ENCODE data around the gene RLN3.

RLN3 gene

DNA sequence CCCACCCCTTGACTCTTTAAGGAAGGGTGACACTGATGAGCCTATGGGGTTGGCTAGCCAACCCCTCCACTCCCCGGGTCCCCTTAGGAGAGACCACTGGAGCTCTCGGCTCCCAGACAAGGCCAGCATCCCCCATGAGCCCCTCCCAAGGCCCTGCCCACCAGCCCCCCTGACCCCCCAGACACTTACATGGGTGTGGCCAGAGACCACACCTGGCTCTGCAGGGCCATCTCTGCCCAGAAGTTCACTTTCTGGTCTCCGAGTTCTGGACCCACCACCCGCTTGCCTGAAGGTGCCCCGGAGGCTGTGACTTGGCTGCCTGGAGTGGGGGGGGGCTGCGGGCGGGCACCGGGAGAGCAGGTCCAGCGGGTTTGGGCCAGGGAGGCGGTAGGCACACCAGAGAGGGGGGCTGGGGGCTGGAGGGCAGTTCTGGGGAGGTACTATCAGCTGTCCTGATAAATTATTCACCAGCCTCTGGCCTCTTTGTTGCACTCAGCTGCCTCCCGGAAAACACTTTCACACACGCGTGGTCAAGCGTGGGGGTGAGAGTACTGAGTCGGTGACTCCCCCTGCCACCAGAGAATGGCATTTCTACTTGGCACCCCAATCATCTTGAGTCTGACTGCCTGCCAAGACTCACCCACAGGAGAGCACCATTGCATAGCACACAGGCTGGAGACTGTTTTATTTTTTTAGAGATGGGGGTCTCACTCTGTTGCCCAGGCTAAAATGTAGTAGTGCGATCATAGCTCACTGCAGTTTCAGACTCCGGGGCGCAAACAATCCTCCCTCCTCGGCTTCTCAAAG is 34.0 kb downstream of the RLN3 start, which contains the start of gene PALM3:
Gene PALM3 (minus strand): TSS at position 326 of the 807 bp plus-strand sequence. CDS start 96 bp downstream, at position 230.
- POLR2A ChIA-PET: no interaction called here

DNA sequence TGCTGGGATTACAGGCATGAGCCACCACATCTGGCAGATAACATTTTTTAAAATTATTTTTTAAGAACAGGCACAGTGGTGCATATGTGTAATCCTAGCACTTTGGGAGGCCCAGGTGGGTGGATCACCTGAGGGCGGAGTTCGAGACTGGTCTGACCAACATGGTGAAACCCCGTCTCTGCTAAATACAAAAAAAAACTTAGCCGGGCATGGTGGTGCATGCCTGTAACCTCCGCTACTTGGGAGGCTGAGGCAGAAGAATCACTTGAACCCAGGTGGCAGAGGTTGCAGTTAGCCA is 34.6 kb downstream of the RLN3 start:
- ChIA-PET POLR2A (no interaction called here), CTCF (no interaction called here)
- TF ChIP-seq HDGF (IDR thresholded peaks at IDR 0.05; ENCODE audit: borderline replicate concordance) (no peak), SUZ12 (IDR thresholded peaks at IDR 0.05) (no peak), NFRKB (IDR thresholded peaks at IDR 0.05) (no peak)
- DNase-seq (ENCODE audit: extremely low spot score): no peak

More for the DNA sequence above, 34.0 kb downstream of the RLN3 start, which contains the start of gene PALM3:
- DNase-seq (ENCODE audit: extremely low spot score): no peak
- TF ChIP-seq SUZ12 (IDR thresholded peaks at IDR 0.05): no peak
- TF ChIP-seq LEF1 (IDR thresholded peaks at IDR 0.05; ENCODE audit: borderline replicate concordance): no peak
- TF ChIP-seq FOXK2 (IDR thresholded peaks at IDR 0.05): no peak
- no peak for TF ChIP-seq CTBP1 (IDR thresholded peaks at IDR 0.05; ENCODE audit: borderline replicate concordance)
- no peak for TF ChIP-seq ELF4 (IDR thresholded peaks at IDR 0.05)
- no peak for TF ChIP-seq FOXM1 (IDR thresholded peaks at IDR 0.05; ENCODE audit: borderline replicate concordance)
- no peak for TF ChIP-seq FOXA1 (IDR thresholded peaks at IDR 0.05)
- CTCF ChIA-PET: no interaction called here

DNA sequence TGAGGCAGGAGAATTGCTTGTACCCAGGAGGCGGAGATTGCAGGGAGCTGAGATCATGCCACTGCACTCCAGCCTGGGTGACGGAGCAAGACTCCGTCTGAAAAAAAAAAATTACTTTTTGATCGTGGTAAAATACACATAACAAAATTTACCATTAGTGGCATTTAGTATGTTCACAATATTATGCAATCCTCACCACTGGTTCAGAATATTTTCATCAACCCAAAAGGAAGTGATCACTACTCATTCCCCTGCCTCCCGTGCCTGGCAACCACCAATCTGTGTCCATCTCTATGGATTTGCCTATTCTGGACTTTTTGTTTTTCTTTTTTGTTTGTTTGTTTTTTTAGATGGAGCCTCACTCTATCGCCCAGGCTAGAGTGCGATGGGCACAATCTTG is 35.2 kb downstream of the RLN3 start:
- ChIA-PET CTCF (no interaction called here), POLR2A (no interaction called here)
- DNase-seq (ENCODE audit: extremely low spot score): no peak
- no peak for TF ChIP-seq FOXM1 (IDR thresholded peaks at IDR 0.05; ENCODE audit: borderline replicate concordance)
- no peak for TF ChIP-seq ARNT (IDR thresholded peaks at IDR 0.05)
- no peak for TF ChIP-seq SUZ12 (IDR thresholded peaks at IDR 0.05)
- TF ChIP-seq HDGF (IDR thresholded peaks at IDR 0.05; ENCODE audit: borderline replicate concordance): no peak
- no peak for TF ChIP-seq ZNF384 (IDR thresholded peaks at IDR 0.05)
- no peak for TF ChIP-seq LEF1 (IDR thresholded peaks at IDR 0.05; ENCODE audit: borderline replicate concordance)
- TF ChIP-seq, protein P1, sequence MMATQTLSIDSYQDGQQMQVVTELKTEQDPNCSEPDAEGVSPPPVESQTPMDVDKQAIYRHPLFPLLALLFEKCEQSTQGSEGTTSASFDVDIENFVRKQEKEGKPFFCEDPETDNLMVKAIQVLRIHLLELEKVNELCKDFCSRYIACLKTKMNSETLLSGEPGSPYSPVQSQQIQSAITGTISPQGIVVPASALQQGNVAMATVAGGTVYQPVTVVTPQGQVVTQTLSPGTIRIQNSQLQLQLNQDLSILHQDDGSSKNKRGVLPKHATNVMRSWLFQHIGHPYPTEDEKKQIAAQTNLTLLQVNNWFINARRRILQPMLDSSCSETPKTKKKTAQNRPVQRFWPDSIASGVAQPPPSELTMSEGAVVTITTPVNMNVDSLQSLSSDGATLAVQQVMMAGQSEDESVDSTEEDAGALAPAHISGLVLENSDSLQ (IDR thresholded peaks at IDR 0.05): no peak
- no peak for TF ChIP-seq NFRKB (IDR thresholded peaks at IDR 0.05)
- TF ChIP-seq L3MBTL2 (conservative IDR thresholded peaks at IDR 0.05): no peak
- TF ChIP-seq CTBP1 (IDR thresholded peaks at IDR 0.05; ENCODE audit: borderline replicate concordance): no peak
- TF ChIP-seq FOXK2 (IDR thresholded peaks at IDR 0.05): no peak
- no peak for TF ChIP-seq ELF4 (IDR thresholded peaks at IDR 0.05)
- no peak for TF ChIP-seq BHLHE40 (IDR thresholded peaks at IDR 0.05; ENCODE audit: borderline replicate concordance)

DNA sequence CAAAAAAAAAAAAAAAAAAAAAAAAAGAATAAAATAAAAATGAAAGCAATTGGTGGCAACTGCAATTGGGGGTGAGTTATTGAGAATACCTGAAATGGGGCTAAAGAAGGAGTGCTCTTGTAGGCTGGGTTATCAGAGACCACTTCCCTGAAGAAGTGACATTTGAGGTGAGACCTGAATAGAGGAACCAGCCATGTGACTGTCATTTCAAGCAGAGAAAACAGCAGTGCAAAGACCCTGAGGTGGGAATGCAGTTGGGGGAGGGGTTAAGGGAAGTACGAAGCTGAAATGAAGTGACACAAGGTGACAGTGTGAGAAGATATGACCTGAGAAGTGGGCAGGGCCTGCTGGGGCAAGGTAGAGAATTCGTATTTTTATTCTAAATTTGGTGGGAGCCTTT is 38.2 kb downstream of the RLN3 start:
- TF ChIP-seq ZNF384 (IDR thresholded peaks at IDR 0.05): no peak
- no peak for TF ChIP-seq L3MBTL2 (conservative IDR thresholded peaks at IDR 0.05)
- TF ChIP-seq LEF1 (IDR thresholded peaks at IDR 0.05; ENCODE audit: borderline replicate concordance): no peak
- TF ChIP-seq CTBP1 (IDR thresholded peaks at IDR 0.05; ENCODE audit: borderline replicate concordance): no peak
- no peak for TF ChIP-seq NFRKB (IDR thresholded peaks at IDR 0.05)
- no peak for TF ChIP-seq ELF4 (IDR thresholded peaks at IDR 0.05)
- no peak for TF ChIP-seq SUZ12 (IDR thresholded peaks at IDR 0.05)
- TF ChIP-seq, protein P1 (IDR thresholded peaks at IDR 0.05): no peak
- no peak for TF ChIP-seq FOXK2 (IDR thresholded peaks at IDR 0.05)
- TF ChIP-seq SP1 (IDR thresholded peaks at IDR 0.05): no peak
- no peak for TF ChIP-seq HDGF (IDR thresholded peaks at IDR 0.05; ENCODE audit: borderline replicate concordance)
- no peak for TF ChIP-seq ARNT (IDR thresholded peaks at IDR 0.05)
- TF ChIP-seq BHLHE40 (IDR thresholded peaks at IDR 0.05; ENCODE audit: borderline replicate concordance): no peak
- no peak for TF ChIP-seq FOXA1 (IDR thresholded peaks at IDR 0.05)
- TF ChIP-seq TARDBP (IDR thresholded peaks at IDR 0.05): no peak
- CTCF ChIA-PET: no interaction called here
- POLR2A ChIA-PET: no interaction called here
- no peak for DNase-seq (ENCODE audit: extremely low spot score)

DNA sequence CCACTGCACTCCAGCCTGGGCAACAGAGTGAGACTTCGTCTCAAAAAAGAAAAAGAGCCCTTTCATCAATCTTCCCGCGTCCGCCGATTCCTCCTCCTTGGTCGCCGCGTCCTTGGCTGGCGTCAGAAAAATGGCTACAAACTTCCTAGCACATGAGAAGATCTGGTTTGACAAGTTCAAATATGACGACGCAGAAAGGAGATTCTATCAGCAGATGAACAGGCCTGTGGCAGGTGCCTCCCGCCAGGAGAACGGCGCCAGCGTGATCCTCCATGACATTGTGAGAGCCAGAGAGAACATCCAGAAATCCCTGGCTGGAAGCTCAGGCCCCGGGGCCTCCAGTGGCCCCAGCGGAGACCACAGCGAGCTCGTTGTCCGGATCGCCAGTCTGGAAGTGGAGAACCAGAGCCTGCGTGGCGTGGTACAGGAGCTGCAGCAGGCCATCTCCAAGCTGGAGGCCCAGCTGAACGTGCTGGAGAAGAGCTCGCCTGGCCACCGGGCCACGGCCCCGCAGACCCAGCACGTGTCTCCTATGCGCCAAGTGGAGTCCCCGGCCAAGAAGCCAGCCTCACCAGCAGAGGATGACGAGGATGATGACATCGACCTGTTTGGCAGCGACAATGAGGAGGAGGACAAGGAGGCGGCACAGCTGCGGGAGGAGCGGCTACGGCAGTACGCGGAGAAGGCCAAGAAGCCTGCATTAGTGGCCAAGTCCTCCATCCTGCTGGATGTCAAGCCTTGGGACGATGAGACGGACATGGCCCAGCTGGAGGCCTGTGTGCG is 42.5 kb downstream of the RLN3 start:
- no peak for DNase-seq (ENCODE audit: extremely low spot score)
- ChIA-PET POLR2A (no interaction called here), CTCF (interaction anchor here (0.6 to 1.5 kb wide), 4 partner anchors 11 to 422 kb away, joined by 3 to 4 read pairs (median 3); no protein-coding TSS in a partner anchor)

More for the DNA sequence above, 42.5 kb downstream of the RLN3 start:
- TF ChIP-seq FOXK2 (IDR thresholded peaks at IDR 0.05): no peak
- TF ChIP-seq ARNT (IDR thresholded peaks at IDR 0.05): no peak
- no peak for TF ChIP-seq BHLHE40 (IDR thresholded peaks at IDR 0.05; ENCODE audit: borderline replicate concordance)
- no peak for TF ChIP-seq FOXA1 (IDR thresholded peaks at IDR 0.05)
- TF ChIP-seq ZNF384 (IDR thresholded peaks at IDR 0.05): no peak
- no peak for TF ChIP-seq TARDBP (IDR thresholded peaks at IDR 0.05)
- no peak for TF ChIP-seq LEF1 (IDR thresholded peaks at IDR 0.05; ENCODE audit: borderline replicate concordance)
- TF ChIP-seq, protein P1 (IDR thresholded peaks at IDR 0.05): no peak
- TF ChIP-seq NFRKB (IDR thresholded peaks at IDR 0.05): no peak
- TF ChIP-seq L3MBTL2 (conservative IDR thresholded peaks at IDR 0.05): no peak
- no peak for TF ChIP-seq FOXM1 (IDR thresholded peaks at IDR 0.05; ENCODE audit: borderline replicate concordance)
- TF ChIP-seq ELF4 (IDR thresholded peaks at IDR 0.05): no peak

Data from HEK293T (cell line).